ENCODE results near the gene NEXMIF. TPM values are rescaled to one million over a fixed set of nuclear protein-coding genes. Genes with fewer than 3 reads are reported as not detected.

The NEXMIF gene
- total and polyA plus RNA-seq, 11 donors = under 0.01 to 0.66 (median 0.24) TPM

DNA sequence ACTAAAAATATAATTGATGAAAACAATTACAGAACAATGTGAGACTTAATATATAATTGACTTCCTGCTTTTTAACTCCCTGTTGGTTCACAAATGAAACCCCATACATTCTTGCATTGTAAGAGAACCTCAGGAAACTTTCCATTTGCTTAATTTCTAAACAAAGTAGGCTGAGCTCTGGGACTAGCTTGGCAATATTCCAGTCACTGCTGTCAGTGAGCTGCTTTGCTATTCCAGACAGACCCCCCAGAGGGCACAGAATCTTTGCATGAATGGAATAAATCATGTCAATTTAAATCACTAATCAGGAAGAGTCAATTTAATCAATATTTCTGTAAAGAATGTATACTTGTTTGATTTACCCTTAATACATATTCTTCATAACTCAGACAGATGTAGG, 110.6 kb downstream of the NEXMIF start:
- intact Hi-C loops (cut with DNase I) = no loop called here
- TF ChIP-seq, protein P1, sequence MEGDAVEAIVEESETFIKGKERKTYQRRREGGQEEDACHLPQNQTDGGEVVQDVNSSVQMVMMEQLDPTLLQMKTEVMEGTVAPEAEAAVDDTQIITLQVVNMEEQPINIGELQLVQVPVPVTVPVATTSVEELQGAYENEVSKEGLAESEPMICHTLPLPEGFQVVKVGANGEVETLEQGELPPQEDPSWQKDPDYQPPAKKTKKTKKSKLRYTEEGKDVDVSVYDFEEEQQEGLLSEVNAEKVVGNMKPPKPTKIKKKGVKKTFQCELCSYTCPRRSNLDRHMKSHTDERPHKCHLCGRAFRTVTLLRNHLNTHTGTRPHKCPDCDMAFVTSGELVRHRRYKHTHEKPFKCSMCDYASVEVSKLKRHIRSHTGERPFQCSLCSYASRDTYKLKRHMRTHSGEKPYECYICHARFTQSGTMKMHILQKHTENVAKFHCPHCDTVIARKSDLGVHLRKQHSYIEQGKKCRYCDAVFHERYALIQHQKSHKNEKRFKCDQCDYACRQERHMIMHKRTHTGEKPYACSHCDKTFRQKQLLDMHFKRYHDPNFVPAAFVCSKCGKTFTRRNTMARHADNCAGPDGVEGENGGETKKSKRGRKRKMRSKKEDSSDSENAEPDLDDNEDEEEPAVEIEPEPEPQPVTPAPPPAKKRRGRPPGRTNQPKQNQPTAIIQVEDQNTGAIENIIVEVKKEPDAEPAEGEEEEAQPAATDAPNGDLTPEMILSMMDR (IDR thresholded peaks at IDR 0.05) = no peak
- no peak for TF ChIP-seq POLR2A (IDR thresholded peaks at IDR 0.05)

DNA sequence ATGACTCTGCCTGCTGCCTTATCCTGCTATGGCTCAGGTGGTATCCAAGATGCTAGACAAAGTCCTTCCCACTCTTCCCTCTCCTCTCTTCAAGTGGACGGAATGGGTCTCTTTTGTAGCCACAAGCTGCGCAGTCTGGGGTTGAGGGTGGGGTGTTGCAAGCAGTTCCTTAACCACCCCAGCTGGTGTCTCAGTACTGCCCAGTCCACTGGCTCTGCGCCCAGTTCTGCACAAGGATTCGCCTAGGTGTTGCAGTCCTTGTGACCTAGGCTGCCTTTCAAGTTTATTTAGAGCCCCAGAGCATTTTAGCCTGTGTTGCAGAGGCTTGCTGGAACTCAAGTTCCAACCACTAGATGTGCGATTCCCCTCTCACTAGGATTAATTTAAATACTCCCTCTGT, 120.7 kb downstream of the NEXMIF start:
- Histone ChIP-seq H3K36me3 (no peaks in the 10 kb centered on the region), H3K27me3 (peaks cover 0 to 4% (median 0%) of the 10 kb centered on the region in 9 donors), H3K4me3 (no peak overlapping the region), H3K4me1 (no peaks in the 10 kb centered on the region), H3K9me3 (no peaks in the 10 kb centered on the region), H3K27ac (no peak overlapping the region)
- DNase-seq = no peak
- no peak for ATAC-seq
- TF ChIP-seq, protein P1 (IDR thresholded peaks at IDR 0.05) = no peak
- no peak for TF ChIP-seq POLR2A (IDR thresholded peaks at IDR 0.05)
- WGBS, 4 donors = 54 to 76% (median 72%) methylated on average over 4 to 5 of the region's 5 CpGs
- intact Hi-C loops (cut with DNase I) = no loop called here

More for the DNA sequence above, 110.6 kb downstream of the NEXMIF start:
- no peaks in the 10 kb centered on the region for H3K4me1 ChIP-seq
- no peaks in the 10 kb centered on the region for H3K9me3 ChIP-seq
- ATAC-seq (no peak), DNase-seq (no peak)
- H3K36me3 ChIP-seq = no peaks in the 10 kb centered on the region
- H3K27ac ChIP-seq = no peak overlapping the region
- no peak overlapping the region for H3K4me3 ChIP-seq
- H3K27me3 ChIP-seq = no peaks in the 10 kb centered on the region

DNA sequence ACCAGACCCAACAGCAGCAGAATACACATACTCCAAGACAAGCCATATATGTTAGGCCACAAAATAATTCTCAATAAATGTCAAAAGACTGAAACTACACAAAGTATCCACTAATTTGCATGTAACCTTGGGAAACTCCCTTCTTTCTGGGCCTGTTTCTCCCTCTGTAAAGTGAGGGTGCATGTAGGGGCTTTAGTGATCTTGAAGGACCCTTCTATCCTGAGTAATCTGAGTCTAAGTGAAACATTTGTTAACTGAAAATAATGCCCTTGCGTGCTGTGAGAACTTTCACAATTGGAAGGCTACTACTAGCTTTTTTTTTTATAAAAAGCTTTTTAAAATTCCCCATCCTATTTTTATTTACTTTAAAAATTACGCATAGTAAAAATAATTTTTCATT, 125.2 kb downstream of the NEXMIF start:
- TF ChIP-seq POLR2A (IDR thresholded peaks at IDR 0.05) = no peak
- DNase-seq (no peak), ATAC-seq (no peak)
- H3K9me3 ChIP-seq = peaks cover 0 to 3% (median 0%) of the 10 kb centered on the region in 12 donors
- no peak overlapping the region for H3K4me3 ChIP-seq
- H3K4me1 ChIP-seq = no peaks in the 10 kb centered on the region
- peaks cover 0 to 4% (median 0%) of the 10 kb centered on the region in 9 donors for H3K27me3 ChIP-seq
- WGBS, 4 donors = 66 to 93% (median 82%) methylated on average over 2 of the region's 2 CpGs
- intact Hi-C loops (cut with DNase I) = no loop called here
- H3K36me3 ChIP-seq = no peaks in the 10 kb centered on the region
- no peak overlapping the region for H3K27ac ChIP-seq

DNA sequence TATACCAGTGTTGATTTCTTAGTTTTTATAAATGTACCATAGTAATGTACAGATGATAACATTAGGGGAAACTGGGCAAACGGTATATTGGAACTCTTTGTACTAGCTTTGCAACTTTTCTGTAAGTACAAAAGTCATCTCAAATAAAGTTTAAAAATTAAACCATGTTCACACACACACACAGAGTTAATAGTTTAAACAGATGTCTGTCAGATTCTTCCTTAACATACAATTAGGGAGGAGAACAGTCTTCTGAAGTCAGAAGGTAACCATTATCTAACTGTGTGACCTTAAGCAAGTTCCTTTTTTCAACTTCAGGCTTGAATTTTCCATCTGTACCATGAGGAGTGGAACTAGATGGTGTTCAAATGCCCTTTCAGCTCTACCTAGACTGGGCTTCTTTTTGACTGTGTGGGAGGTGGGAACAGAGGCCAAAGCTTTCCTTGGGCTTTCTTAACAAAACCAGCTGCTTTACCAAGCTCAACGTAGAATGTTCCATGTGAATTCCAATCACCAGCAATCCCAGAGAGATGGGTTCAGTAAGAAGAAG, 127.8 kb downstream of the NEXMIF start:
- TF ChIP-seq, protein P1 (IDR thresholded peaks at IDR 0.05) = no peak
- no peak for TF ChIP-seq POLR2A (IDR thresholded peaks at IDR 0.05)
- H3K27me3 ChIP-seq = no peaks in the 10 kb centered on the region
- peaks cover 0 to 3% (median 0%) of the 10 kb centered on the region in 12 donors for H3K9me3 ChIP-seq
- no peak for DNase-seq
- no peaks in the 10 kb centered on the region for H3K4me1 ChIP-seq
- ATAC-seq = no peak
- H3K36me3 ChIP-seq = no peaks in the 10 kb centered on the region
- no peak overlapping the region for H3K27ac ChIP-seq
- no peak overlapping the region for H3K4me3 ChIP-seq
- intact Hi-C loops (cut with DNase I) = no loop called here
- 59 to 73% (median 72%) methylated on average over 2 of the region's 2 CpGs for WGBS, 4 donors

DNA sequence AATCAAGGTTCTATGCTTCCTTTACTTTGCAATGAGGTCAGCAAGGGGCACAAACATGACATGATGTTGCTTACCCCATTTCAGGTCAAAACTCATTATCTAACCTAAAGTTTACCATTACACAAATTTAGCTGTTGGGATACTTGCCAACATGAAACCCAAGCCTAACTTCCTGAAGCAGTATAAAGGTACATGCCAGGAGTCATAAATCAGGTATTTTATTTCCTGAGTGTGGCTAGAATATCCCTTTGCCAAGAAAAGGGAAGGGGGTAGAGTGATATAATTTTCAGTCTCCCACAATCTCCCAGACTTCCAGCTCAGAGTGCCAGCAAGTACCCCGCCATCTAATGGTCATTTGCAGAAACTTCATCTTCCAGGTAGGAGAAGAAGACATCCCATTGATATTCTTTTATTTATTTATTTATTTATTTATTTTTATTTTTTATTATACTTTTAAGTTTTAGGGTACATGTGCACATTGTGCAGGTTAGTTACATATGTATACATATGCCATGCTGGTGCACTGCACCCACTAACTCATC, 136.6 kb downstream of the NEXMIF start:
- H3K4me1 ChIP-seq = no peaks in the 10 kb centered on the region
- intact Hi-C loops (cut with DNase I) = no loop called here
- H3K4me3 ChIP-seq = no peak overlapping the region
- H3K27ac ChIP-seq = no peak overlapping the region
- H3K36me3 ChIP-seq = no peaks in the 10 kb centered on the region
- no peaks in the 10 kb centered on the region for H3K9me3 ChIP-seq
- no peaks in the 10 kb centered on the region for H3K27me3 ChIP-seq
- no peak for DNase-seq
- ATAC-seq = no peak
- TF ChIP-seq POLR2A (IDR thresholded peaks at IDR 0.05) = no peak
- TF ChIP-seq, protein P1 (IDR thresholded peaks at IDR 0.05) = no peak
- WGBS, 4 donors = 20 to 50% (median 35%) methylated on average over 1 of the region's 1 CpG

Data from heart left ventricle (tissue), 16 donors.